NB4 (cell line): ENCODE results near the gene TACC3.
A peak's percentile ranks its signal among the peaks of the same experiment; 100 is the strongest.

Experiments used
- DNase-seq: peaks from one replicate; pipeline ENCODE4 v3.0.0; 2010; ENCODE audit warnings: low read depth
- H3K4me3 ChIP-seq: one replicate; pipeline ENCODE4 v1.5.1; 2011; ENCODE audit warnings: mild to moderate bottlenecking, low read depth, low read length, moderate library complexity
- MYC ChIP-seq: IDR thresholded peaks from 2 replicates; pipeline ENCODE4 v1.6.1; 2011; ENCODE audit warnings: low read depth, low read length
- POLR2A ChIP-seq: IDR thresholded peaks from 2 replicates; pipeline ENCODE4 v1.6.1; 2011; ENCODE audit warnings: mild to moderate bottlenecking; ENCODE audit not compliant: insufficient read length; ENCODE audit errors: extremely low read depth
- TF ChIP-seq, protein P1 (sequence below): IDR thresholded peaks from one replicate; pipeline ENCODE4 v1.5.1; 2012; ENCODE audit warnings: low read depth, low read length
- TF ChIP-seq, protein P2 (sequence below): IDR thresholded peaks from 2 replicates; pipeline ENCODE4 v1.6.1; 2011; ENCODE audit warnings: low read depth, low read length

TACC3 gene

DNA sequence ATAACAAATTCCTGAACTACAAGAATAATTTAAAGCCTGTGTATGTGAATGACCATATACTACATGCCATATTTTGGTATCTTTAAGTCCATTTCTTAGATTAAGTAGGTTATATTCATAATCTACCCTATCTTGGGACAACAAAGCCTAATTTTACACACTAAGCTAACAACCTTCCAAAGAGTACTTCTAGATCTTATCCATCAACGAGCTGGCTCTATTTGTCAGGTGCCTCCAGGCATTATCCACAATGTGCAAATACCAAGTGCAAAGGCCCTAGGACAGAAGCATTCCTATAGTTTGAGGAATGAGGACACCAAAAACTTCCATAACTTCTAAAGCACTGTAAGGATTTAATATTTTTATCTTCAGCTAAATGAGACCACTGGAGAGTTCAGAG lies 12.7 kb upstream of the TACC3 start:
- TF ChIP-seq, protein P1, sequence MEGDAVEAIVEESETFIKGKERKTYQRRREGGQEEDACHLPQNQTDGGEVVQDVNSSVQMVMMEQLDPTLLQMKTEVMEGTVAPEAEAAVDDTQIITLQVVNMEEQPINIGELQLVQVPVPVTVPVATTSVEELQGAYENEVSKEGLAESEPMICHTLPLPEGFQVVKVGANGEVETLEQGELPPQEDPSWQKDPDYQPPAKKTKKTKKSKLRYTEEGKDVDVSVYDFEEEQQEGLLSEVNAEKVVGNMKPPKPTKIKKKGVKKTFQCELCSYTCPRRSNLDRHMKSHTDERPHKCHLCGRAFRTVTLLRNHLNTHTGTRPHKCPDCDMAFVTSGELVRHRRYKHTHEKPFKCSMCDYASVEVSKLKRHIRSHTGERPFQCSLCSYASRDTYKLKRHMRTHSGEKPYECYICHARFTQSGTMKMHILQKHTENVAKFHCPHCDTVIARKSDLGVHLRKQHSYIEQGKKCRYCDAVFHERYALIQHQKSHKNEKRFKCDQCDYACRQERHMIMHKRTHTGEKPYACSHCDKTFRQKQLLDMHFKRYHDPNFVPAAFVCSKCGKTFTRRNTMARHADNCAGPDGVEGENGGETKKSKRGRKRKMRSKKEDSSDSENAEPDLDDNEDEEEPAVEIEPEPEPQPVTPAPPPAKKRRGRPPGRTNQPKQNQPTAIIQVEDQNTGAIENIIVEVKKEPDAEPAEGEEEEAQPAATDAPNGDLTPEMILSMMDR: no peak
- TF ChIP-seq MYC: no peak
- TF ChIP-seq, protein P2, sequence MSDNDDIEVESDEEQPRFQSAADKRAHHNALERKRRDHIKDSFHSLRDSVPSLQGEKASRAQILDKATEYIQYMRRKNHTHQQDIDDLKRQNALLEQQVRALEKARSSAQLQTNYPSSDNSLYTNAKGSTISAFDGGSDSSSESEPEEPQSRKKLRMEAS: no peak
- no peak for TF ChIP-seq POLR2A
- peak overlapping the region; percentile 45 for H3K4me3 ChIP-seq
- no peak for DNase-seq

DNA sequence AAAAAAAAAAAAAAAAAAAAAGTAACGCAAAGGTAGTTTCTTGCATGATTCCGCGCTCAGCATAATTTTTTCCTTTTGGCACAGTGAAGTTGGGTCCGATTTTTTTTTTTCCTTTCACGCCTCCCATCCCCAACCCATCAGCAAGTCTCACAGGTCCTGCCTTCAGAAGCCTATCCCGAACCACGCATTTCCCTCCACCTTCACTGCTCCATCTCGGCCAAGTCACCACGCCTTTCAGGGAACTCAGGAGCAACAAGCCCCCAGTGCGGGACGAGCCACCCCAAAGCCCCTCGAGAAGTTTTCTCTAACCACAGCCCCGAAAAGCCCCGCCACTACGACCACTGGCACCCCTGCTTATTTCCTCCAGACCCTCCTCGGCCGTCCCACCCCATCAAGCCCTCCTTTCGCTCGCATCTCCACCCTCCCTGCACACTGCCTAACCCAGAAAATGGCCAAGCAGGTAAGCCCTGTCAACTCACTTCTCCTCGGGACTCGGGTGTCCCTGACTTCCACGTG lies 10.2 kb upstream of the TACC3 start:
- DNase-seq: peak; percentile 36
- H3K4me3 ChIP-seq: peak overlapping the region; percentile 100
- TF ChIP-seq POLR2A (no peak), MYC (no peak)
- TF ChIP-seq, protein P2: no peak; the same call in 1 of the 2 replicates
- TF ChIP-seq, protein P1: no peak

DNA sequence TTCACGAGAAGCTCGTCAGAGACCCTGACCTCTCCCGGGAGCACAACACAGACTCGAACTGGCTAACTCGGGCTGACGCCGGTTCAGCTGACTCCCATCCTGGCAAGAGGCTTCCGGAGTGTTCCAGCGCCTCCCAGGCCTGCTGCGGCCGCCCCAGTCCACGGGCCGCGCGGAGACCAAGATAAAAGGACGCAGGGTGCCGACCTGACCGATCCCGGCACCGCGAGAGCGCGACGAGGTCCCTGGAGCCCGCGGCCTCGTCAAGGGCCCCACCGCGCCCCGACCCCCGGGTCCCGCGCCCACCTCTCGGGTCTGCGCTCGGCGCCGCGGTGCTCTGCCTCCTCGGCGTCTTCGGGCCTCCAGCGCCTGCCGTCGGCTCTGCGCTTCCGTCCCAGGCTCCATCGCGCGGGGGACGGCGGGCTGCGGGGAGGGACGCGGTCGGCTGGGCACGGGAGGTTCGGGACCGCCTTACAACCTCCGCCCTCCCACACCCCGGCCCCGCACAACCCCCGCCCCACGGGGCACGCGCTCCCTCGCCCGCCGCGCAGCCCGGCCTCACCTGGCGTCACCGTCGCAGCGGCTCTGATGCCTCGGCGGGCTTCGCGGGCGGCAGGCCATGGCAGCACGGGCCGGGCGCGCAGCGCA lies 9.6 kb upstream of the TACC3 start:
- TF ChIP-seq POLR2A: no peak
- TF ChIP-seq, protein P1: no peak
- TF ChIP-seq, protein P2: 0 out of 2 replicates have a peak, but pooled peaks have one; percentile 61
- peak; percentile 40; the same call in 1 of the 2 replicates for TF ChIP-seq MYC
- DNase-seq: peak; percentile 69
- peak overlapping the region; percentile 100 for H3K4me3 ChIP-seq

DNA sequence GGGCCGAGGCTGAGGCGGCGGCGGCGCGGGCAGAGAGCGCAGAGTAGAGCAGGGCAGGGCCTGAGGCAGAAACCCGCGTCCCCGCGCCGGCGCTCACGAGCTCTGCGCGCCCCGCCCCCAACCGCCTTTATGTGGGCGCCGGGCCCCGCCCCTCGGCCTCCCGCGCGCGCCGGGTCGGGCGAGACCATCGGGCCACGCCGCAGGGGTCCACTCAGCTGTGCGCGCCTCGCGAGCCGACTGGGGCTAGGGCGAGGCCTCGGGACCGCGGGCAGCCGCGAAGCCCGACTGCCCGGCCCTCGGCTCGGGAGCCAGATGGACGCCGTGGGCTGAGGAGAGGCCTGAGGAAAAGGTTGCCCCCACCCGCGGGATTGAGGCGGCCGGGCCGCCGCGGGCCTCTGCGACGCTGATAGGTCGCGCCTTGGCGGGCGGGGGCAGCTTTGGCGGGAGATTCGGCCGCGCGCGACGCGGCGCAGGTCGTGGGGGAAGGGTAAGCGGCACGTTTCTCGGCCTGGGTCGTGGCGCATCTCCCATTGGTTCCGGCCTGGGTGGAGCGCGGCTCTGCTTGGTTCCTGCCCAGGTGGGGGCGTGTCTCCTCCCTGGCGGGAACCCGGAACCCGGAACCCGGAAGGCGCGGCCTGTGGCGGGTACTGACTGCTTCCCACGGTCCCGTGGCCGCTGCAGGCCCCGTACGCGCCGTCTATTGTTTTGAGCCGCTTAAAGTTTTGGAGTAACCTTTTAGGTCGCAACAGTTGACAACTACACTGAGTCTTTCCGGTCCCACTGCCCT lies 8.9 kb upstream of the TACC3 start, which contains the start of gene SLBP:
Gene SLBP (minus strand): TSS at position 104 of the 787 bp plus-strand sequence. CDS start 131 bp downstream, outside the sequence.
- peak; percentile 100 for DNase-seq
- TF ChIP-seq, protein P2: peak; percentile 93
- TF ChIP-seq, protein P1: no peak
- TF ChIP-seq POLR2A (peak; percentile 91), MYC (peak; percentile 98)
- peak within 1 kb of the TSS; percentile 100 for H3K4me3 ChIP-seq

DNA sequence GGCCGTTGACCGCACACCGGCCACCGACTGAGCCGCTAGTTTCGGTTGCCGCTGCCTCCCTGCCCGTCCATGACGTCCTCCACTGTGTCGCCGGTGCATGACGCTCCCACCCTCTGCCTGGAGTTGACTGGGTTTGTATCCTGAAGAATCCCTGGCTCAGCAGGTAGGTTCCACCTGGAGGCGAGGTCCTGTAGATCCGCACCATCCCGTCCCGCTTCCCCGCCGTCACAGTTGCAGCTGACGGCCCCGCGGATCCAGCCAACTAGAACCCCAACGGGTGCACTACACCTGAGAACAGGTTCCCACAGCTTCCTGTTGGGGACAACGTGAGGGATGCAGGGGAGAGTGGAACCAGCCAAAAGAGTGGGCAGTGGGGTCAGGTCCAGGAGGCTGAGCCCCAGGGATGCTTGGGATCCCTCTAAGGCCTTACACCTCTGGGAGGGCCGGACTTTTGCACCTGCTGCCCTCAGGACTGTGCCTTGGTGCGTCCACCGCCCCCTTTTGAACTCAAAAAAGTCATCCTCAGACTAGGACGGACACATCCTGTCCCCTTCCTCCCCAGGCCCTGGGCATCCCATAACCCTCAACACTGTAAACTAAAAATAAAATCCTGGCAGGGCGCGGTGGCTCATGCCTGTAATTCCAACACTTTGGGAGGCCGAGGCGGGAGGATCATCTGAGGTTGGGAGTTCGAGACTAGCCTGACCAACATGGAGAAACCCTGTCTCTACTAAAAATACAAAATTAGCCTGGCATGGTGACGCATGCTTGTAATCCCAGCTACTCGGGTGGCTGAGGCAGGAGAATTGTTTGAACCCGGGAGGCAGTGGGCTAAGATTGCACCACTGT lies 8.1 kb upstream of the TACC3 start:
- TF ChIP-seq, protein P1: no peak
- TF ChIP-seq, protein P2: no peak
- TF ChIP-seq MYC: no peak
- TF ChIP-seq POLR2A: no peak
- H3K4me3 ChIP-seq: peak overlapping the region; percentile 87
- DNase-seq: no peak
